A673 (cell line): ENCODE results near the gene ISM2. TPM values are rescaled to one million over a fixed set of nuclear protein-coding genes. Genes with fewer than 3 reads are reported as not detected.

Experiments
- BruUV-seq: library from RNA; stranded (reverse); fragments of 400-500 nt; replicated peaks from 2 replicates; lab custom pipeline; 2021; lab: Mats Ljungman, UMichigan
- CTCF ChIA-PET: fragments of 300-600 bp; sonication (Branson Sonifier 250); formaldehyde crosslinking; loops from one replicate; lab custom pipeline; 2022; ENCODE audit warnings: antibody characterized with exemption; lab: Charles Lee
- POLR2A ChIA-PET: fragments of 300-600 bp; sonication (Branson Sonifier 250); formaldehyde crosslinking; loops from one replicate; lab custom pipeline; 2022; ENCODE audit warnings: antibody characterized with exemption; ENCODE audit not compliant: low non-redundant PET; lab: Charles Lee
- DNase-seq: peaks from one replicate; pipeline ENCODE4 v3.0.0-alpha.2; 2015; ENCODE audit warnings: low spot score
- H3K27ac ChIP-seq: fragments of 200-600 bp; sonication (generic); 2 replicates; pipeline ENCODE4 v1.5.1; 2016; ENCODE audit warnings: mixed run types, low read depth, mild to moderate bottlenecking, mixed read lengths, antibody characterized with exemption, low read length; ENCODE audit not compliant: poor library complexity, severe bottlenecking
- H3K27me3 ChIP-seq: fragments of 200-600 bp; sonication (generic); replicated peaks from 2 replicates; pipeline ENCODE4 v1.6.1; 2017; ENCODE audit warnings: mixed run types, low read depth, mild to moderate bottlenecking, mixed read lengths, antibody characterized with exemption, low read length; ENCODE audit not compliant: insufficient read depth, poor library complexity
- H3K36me3 ChIP-seq: fragments of 200-600 bp; sonication (generic); 2 replicates; pipeline ENCODE4 v1.6.1; 2016; ENCODE audit warnings: mixed run types, mild to moderate bottlenecking, mixed read lengths, antibody characterized with exemption, low read length; ENCODE audit not compliant: insufficient read depth, poor library complexity, severe bottlenecking
- H3K4me1 ChIP-seq: fragments of 200-600 bp; sonication (generic); 2 replicates; pipeline ENCODE4 v1.6.1; 2017; ENCODE audit warnings: mixed run types, mild to moderate bottlenecking, mixed read lengths, antibody characterized with exemption, low read length; ENCODE audit not compliant: insufficient read depth, poor library complexity, severe bottlenecking
- H3K4me3 ChIP-seq: fragments of 200-600 bp; sonication (generic); 2 replicates; pipeline ENCODE4 v1.5.1; 2016; ENCODE audit warnings: low read depth, mixed run types, mild to moderate bottlenecking, mixed read lengths, low read length; ENCODE audit not compliant: poor library complexity, severe bottlenecking
- H3K9me3 ChIP-seq: fragments of 200-600 bp; sonication (generic); 2 replicates; pipeline ENCODE4 v1.6.1; 2016; ENCODE audit warnings: mixed run types, low read depth, mild to moderate bottlenecking, mixed read lengths, antibody characterized with exemption, low read length; ENCODE audit not compliant: poor library complexity, severe bottlenecking
- CTCF ChIP-seq: fragments of 300-800, 200-600 bp; sonication (generic); conservative IDR thresholded peaks from 2 replicates; pipeline ENCODE4 v1.5.1; 2017; ENCODE audit warnings: low read depth, mild to moderate bottlenecking, antibody characterized with exemption, low read length, moderate library complexity, mixed read lengths
- EZH2 ChIP-seq: fragments of 200-600 bp; sonication (generic); IDR thresholded peaks from 2 replicates; pipeline ENCODE4 v1.6.1; 2017; ENCODE audit warnings: borderline replicate concordance, low read depth, mild to moderate bottlenecking, mixed read lengths, antibody characterized with exemption, low read length; ENCODE audit not compliant: poor library complexity, severe bottlenecking
- intact Hi-C: fragments of 100-400 bp; cut with micrococcal nuclease; formaldehyde crosslinking; loops from one replicate; pipeline ENCODE4 v1.10.0; 2022; ENCODE audit not compliant: unreplicated experiment
- total RNA-seq: library from RNA; stranded (reverse); gene quantifications from 2 replicates; pipeline ENCODE4 v1.2.3, GENCODE V29; 2021

The ISM2 gene
- total RNA-seq, 1 experiment from 2014 or later = 5.1 TPM

GRCh38 chr14:77491056-77491455 is 7.6 kb downstream of the ISM2 start:
- intact Hi-C loops = no loop called here
- no peaks in the 10 kb centered on the region for H3K9me3 ChIP-seq
- no peak for DNase-seq
- ChIA-PET POLR2A (no interaction called here), CTCF (no interaction called here)
- H3K4me3 ChIP-seq = no peak overlapping the region
- TF ChIP-seq CTCF (no peak), EZH2 (no peak)
- no peaks in the 10 kb centered on the region for H3K36me3 ChIP-seq
- H3K27ac ChIP-seq = no peak overlapping the region
- peaks cover 4% of the 10 kb centered on the region for H3K4me1 ChIP-seq
- no peaks in the 10 kb centered on the region for H3K27me3 ChIP-seq
- no TSS peak for BruUV-seq

- CTCF ChIA-PET = no interaction called here
Observed at GRCh38 chr14:77490347-77490986, 8.1 kb downstream of the ISM2 start.

GRCh38 chr14:77489041-77489440 is 9.6 kb downstream of the ISM2 start:
- Histone ChIP-seq H3K27ac (no peak overlapping the region), H3K36me3 (no peaks in the 10 kb centered on the region), H3K27me3 (no peaks in the 10 kb centered on the region), H3K4me1 (no peaks in the 10 kb centered on the region), H3K9me3 (no peaks in the 10 kb centered on the region), H3K4me3 (no peak overlapping the region)
- DNase-seq = no peak
- TF ChIP-seq EZH2 = no peak
- TF ChIP-seq CTCF = no peak
- POLR2A ChIA-PET = no interaction called here
- intact Hi-C loops = no loop called here
- CTCF ChIA-PET = no interaction called here
- BruUV-seq = no TSS peak

More at GRCh38 chr14:77490347-77490986, 8.1 kb downstream of the ISM2 start:
- Histone ChIP-seq H3K4me3 (no peak overlapping the region), H3K4me1 (peaks cover 3% of the 10 kb centered on the region), H3K27me3 (no peaks in the 10 kb centered on the region), H3K36me3 (no peaks in the 10 kb centered on the region), H3K9me3 (no peaks in the 10 kb centered on the region), H3K27ac (no peak overlapping the region)
- no TSS peak for BruUV-seq
- TF ChIP-seq CTCF (no peak), EZH2 (no peak)
- intact Hi-C loops = no loop called here
- no peak for DNase-seq
- POLR2A ChIA-PET = no interaction called here
